Activated CD4-positive, alpha-beta T cell treated with anti-CD3 and anti-CD28 coated beads, Interleukin-2, amount 10 ng/mL, durations not matched to agents 24 days and 14 days (primary cell): ENCODE data around the gene ADAM12. TPM values are rescaled to one million over a fixed set of nuclear protein-coding genes. Genes with fewer than 3 reads are reported as not detected.

Experiments
- DNase-seq: peaks from one replicate; pipeline ENCODE4 v3.0.0; 2022
- H3K27ac Mint-ChIP-seq: one replicate; pipeline ENCODE4 v1.8.0; 2022; ENCODE audit warnings: mild to moderate bottlenecking, mixed read lengths
- H3K27me3 Mint-ChIP-seq: one replicate; pipeline ENCODE4 v1.8.0; 2022; ENCODE audit warnings: mixed read lengths
- H3K36me3 Mint-ChIP-seq: one replicate; pipeline ENCODE4 v1.8.0; 2022; ENCODE audit warnings: low read depth, mild to moderate bottlenecking, mixed read lengths
- H3K4me1 Mint-ChIP-seq: one replicate; pipeline ENCODE4 v1.8.0; 2021; ENCODE audit warnings: mixed read lengths
- H3K4me3 Mint-ChIP-seq: one replicate; pipeline ENCODE4 v1.8.0; 2022; ENCODE audit warnings: mild to moderate bottlenecking, moderate library complexity, mixed read lengths
- H3K9me3 Mint-ChIP-seq: one replicate; pipeline ENCODE4 v1.8.0; 2021; ENCODE audit warnings: mixed read lengths
- intact Hi-C: fragments of 100-400 bp; cut with micrococcal nuclease; formaldehyde crosslinking; loops from one replicate; pipeline ENCODE4 v1.15.1; 2023
- total RNA-seq: library from RNA; stranded (reverse); gene quantifications from 2 replicates; pipeline ENCODE4 v1.2.3, GENCODE V29; 2022

Gene ADAM12
- total RNA-seq, 1 donor from 2014 or later, result not detected

DNA sequence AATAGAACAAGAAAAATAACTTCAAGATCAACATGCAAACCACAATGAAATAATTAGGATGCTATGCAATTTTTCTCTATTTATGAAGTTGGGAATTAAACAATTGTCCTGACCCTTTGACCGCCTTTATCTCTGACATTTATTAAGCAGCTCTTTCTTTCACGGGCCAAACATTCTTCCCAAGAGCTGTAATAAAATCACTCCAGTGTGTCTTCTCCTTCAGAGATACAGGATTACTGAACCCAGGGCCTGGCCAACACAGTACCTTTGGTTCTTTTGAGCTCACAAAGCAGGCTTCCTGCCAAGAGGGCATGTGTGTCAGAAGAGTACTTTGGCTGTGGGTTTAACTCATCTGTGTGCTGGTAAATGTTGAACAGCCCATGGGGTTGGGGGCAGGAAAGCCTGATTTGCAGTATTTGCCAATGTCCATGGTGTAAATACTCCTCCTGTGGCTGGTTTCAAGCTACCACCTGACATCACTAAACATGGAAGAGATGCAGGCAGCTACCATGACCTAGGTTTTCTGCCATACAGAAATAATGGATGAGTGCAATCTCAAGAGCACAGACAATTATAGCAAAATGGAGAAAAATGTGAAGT is 370.2 kb downstream of the ADAM12 start:
- Mint-ChIP-seq H3K9me3 (no peaks in the 10 kb centered on the region), H3K4me3 (no peak overlapping the region), H3K27ac (no peak overlapping the region), H3K36me3 (no peaks in the 10 kb centered on the region), H3K4me1 (no peaks in the 10 kb centered on the region), H3K27me3 (no peaks in the 10 kb centered on the region)
- no peak for DNase-seq
- intact Hi-C loops, result no loop called here

DNA sequence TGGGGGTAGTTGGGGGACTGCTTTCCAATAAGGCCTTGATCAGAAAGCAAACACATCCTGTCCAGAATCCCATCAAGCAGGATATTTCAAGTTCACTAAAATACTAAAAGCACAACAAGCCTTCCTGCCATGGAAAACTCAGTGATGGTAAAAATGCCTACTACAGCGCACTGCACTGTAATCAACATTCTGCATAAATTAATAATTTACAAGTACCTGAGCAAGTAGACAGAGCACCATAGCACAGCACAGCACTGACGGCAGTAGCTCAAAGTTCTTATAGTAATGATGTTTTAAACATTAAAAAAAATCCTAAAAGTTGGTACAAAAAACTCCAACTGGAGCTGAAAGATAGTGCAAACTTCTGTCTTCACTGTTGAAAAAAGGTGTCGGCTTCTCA is 371.4 kb downstream of the ADAM12 start:
- Mint-ChIP-seq H3K27ac (no peak overlapping the region), H3K36me3 (no peaks in the 10 kb centered on the region), H3K4me3 (no peak overlapping the region), H3K9me3 (no peaks in the 10 kb centered on the region), H3K27me3 (no peaks in the 10 kb centered on the region), H3K4me1 (no peaks in the 10 kb centered on the region)
- intact Hi-C loops, result no loop called here
- no peak for DNase-seq

DNA sequence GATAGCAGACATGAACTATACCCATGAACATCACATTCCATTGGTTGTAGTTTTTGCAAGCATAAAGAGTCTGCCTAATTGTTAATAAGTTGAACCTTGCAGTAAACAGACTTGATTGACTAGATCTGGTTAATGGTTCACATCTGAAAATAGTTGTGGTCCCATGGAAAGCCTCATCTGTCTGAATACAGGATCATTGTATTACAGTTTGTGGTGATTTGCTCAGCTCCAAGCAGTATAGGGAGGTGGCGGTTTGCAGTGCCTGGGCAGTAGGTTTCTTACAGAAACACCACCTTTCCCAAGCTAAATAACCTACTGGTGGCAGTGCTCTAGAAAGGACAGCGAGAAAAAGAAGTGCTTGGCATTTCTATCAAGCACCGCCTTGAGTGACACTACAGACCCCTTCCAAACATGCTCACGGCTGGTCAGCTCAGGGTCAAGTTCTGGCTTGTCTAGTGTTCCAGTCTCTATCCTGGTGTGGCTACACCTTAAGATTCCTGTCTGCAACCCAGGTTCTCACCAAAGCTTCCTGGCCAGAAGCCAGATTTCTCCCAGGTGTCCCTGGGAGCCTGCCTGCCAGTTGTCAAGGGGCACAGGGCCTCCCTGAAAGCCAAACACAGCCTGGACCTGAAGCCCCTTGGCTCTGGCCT is 372.0 kb downstream of the ADAM12 start:
- no peak for DNase-seq
- H3K4me3 Mint-ChIP-seq, result no peak overlapping the region
- no peak overlapping the region for H3K27ac Mint-ChIP-seq
- H3K4me1 Mint-ChIP-seq, result no peaks in the 10 kb centered on the region
- no peaks in the 10 kb centered on the region for H3K36me3 Mint-ChIP-seq
- no peaks in the 10 kb centered on the region for H3K27me3 Mint-ChIP-seq
- H3K9me3 Mint-ChIP-seq, result no peaks in the 10 kb centered on the region
- intact Hi-C loops, result no loop called here

DNA sequence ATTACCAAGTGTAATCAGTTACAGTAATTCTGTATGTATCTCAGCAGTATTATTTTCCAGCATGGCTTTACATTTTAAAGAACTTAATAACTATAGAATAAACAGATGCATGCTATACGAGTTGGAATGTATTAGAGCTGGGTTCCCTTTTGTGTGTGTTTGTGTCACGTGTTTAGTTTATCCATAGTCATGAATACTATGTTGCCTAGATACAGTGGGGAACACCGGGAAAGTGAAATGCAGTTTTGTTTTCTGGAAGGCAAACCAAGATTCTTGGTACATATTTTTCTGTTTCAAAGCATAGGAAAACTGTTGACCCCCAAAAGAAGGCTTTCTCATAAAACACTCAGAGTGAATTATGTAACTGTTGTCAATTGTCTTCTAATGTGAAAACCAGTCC is 372.9 kb downstream of the ADAM12 start:
- no peak for DNase-seq
- intact Hi-C loops, result no loop called here
- H3K9me3 Mint-ChIP-seq, result no peaks in the 10 kb centered on the region
- H3K27ac Mint-ChIP-seq, result no peak overlapping the region
- no peaks in the 10 kb centered on the region for H3K4me1 Mint-ChIP-seq
- H3K4me3 Mint-ChIP-seq, result no peak overlapping the region
- no peaks in the 10 kb centered on the region for H3K36me3 Mint-ChIP-seq
- no peaks in the 10 kb centered on the region for H3K27me3 Mint-ChIP-seq

DNA sequence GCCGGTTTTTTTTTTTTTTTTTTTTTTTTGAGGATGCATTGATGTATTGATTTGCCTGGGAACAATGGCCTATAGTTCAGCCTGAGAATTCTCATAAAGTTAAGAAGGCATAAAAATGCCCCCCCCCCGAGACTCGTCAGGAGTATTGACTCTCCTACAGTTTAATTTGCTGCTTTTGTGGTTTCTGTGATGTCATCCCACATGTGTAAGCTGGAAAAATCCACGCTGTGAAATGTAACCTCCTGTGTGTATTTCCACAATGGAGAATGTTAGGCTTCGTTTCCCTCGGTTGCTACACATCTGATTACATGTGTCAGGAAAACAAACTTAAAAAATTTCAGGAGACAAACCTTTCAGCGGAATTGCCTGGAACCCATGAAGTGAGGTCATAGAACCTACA is 374.0 kb downstream of the ADAM12 start:
- Mint-ChIP-seq H3K36me3 (no peaks in the 10 kb centered on the region), H3K9me3 (no peaks in the 10 kb centered on the region), H3K4me3 (no peak overlapping the region), H3K4me1 (no peaks in the 10 kb centered on the region), H3K27ac (no peak overlapping the region), H3K27me3 (no peaks in the 10 kb centered on the region)
- no peak for DNase-seq
- intact Hi-C loops, result no loop called here

DNA sequence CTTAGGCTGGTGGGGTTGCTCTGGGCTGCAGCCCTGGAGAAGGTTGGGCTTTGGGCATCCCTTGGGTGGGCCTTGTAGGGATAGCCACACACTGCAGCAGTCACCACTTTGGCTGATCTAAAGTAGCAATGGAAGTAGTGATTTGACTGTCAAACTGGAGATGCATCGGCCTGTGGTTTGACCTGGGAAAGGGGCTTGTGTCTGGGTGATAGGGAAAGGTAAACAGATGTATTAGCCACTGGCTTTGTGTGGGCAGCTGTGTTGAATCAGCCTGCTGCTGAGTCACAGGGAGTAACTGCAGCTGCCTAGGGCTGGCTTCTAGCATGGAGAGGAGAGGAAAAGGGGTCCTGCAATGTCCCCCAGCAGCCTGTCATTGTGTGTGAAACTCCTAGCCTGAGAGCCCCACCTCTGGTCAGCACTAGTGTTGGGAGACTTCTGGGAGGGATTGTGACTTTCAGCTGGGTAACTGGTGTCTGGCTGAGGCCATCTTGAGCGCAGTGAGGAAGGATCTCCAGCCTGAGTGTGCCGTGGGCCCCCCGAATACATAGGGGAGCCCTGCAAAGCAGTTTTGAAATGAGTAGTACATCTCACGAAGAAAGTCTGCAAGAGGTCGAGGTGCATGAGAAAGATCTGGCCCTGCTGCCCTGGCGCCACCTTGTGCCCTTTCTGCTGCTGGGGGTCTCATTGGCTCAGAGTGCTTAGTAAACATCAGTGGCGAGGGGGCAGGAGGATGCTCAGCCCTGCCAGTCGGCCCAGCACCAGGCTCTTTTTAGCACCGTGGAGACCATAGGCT is 374.6 kb downstream of the ADAM12 start:
- H3K27ac Mint-ChIP-seq, result no peak overlapping the region
- DNase-seq, result no peak
- no peaks in the 10 kb centered on the region for H3K4me1 Mint-ChIP-seq
- no peak overlapping the region for H3K4me3 Mint-ChIP-seq
- no peaks in the 10 kb centered on the region for H3K27me3 Mint-ChIP-seq
- no peaks in the 10 kb centered on the region for H3K9me3 Mint-ChIP-seq
- no peaks in the 10 kb centered on the region for H3K36me3 Mint-ChIP-seq
- intact Hi-C loops, result no loop called here

DNA sequence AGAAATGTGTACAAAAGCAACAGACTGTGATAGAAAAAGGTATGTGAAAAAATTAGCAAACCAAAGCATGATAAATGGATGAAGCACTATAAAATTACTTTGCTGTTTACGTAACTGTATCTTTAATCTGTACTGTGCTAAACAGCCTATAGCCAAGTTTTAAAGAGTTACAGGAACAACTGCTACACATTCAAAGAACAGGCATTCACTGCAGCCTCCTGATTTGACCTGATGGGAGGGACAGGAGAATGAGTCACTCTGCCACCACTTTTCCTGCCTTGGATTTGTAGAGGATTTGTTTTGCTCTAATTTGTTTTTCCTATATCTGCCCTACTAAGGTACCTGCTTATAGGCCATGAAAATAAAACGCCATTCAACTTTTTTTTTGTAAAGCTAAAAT is 375.8 kb downstream of the ADAM12 start:
- no peaks in the 10 kb centered on the region for H3K36me3 Mint-ChIP-seq
- H3K4me1 Mint-ChIP-seq, result no peaks in the 10 kb centered on the region
- no peaks in the 10 kb centered on the region for H3K27me3 Mint-ChIP-seq
- no peak for DNase-seq
- H3K27ac Mint-ChIP-seq, result no peak overlapping the region
- intact Hi-C loops, result no loop called here
- H3K4me3 Mint-ChIP-seq, result no peak overlapping the region
- H3K9me3 Mint-ChIP-seq, result no peaks in the 10 kb centered on the region

DNA sequence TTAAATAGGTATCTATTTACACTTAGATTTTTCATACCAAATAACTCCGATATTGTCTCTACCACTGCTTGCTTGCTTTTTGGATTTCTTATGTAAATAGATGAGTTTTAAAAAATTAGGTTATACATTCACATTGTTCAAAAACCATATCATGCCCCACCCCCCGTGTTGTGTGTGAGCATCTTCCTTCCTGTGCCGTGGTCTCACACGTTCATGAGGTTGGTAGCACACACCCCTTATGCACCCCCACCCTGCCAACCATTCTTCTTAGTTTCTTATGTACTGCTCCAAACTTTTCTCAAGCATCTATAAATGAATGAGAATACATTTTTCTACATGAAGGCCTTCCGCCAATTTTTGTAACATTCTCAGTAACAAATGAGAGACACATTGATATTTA is 376.3 kb downstream of the ADAM12 start:
- intact Hi-C loops, result no loop called here
- Mint-ChIP-seq H3K4me3 (no peak overlapping the region), H3K27ac (no peak overlapping the region), H3K36me3 (no peaks in the 10 kb centered on the region), H3K9me3 (no peaks in the 10 kb centered on the region), H3K27me3 (no peaks in the 10 kb centered on the region), H3K4me1 (no peaks in the 10 kb centered on the region)
- no peak for DNase-seq

DNA sequence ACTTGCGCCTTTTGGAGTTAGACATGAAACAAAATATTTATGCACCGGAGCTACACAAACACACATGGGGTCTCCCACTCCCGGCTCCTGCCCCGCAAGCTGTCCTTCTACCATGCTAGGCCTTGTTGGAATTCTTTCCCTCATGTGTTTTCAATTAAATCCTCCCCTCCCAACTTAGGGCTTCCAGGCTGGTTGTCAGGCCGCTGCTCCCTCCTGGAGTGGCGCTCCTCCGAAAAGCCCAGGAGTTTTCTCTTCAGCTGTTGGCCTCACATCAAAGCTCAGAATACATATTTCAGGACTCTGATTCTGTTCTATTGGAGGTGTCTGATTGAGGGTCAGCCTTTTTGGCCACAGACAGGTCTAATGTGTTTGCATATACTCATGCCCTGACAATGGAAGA is 378.6 kb downstream of the ADAM12 start:
- intact Hi-C loops, result no loop called here
- Mint-ChIP-seq H3K36me3 (no peaks in the 10 kb centered on the region), H3K27ac (no peak overlapping the region), H3K4me1 (no peaks in the 10 kb centered on the region), H3K27me3 (no peaks in the 10 kb centered on the region), H3K4me3 (no peak overlapping the region), H3K9me3 (no peaks in the 10 kb centered on the region)
- DNase-seq, result no peak

DNA sequence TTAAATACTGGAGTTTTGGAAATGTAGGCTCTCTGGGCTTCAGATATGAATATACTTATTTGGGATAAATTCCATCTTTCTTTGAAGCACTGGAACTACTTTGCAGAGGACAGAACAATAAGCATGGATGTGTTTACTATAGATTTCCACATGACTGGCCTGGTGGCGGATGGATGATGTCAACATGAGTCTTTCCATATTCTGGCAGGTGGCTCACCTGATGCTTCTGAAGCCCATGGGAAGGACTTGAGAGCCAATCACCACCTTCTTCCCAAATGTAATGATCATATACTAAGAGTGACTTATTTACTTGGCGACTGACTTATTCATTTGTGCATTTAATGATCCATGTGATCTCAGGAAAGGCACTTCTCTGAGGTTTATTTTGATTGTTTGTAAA is 381.4 kb downstream of the ADAM12 start:
- Mint-ChIP-seq H3K36me3 (no peaks in the 10 kb centered on the region), H3K27ac (no peak overlapping the region), H3K4me3 (no peak overlapping the region), H3K9me3 (no peaks in the 10 kb centered on the region), H3K4me1 (no peaks in the 10 kb centered on the region), H3K27me3 (no peaks in the 10 kb centered on the region)
- DNase-seq, result no peak
- intact Hi-C loops, result no loop called here

DNA sequence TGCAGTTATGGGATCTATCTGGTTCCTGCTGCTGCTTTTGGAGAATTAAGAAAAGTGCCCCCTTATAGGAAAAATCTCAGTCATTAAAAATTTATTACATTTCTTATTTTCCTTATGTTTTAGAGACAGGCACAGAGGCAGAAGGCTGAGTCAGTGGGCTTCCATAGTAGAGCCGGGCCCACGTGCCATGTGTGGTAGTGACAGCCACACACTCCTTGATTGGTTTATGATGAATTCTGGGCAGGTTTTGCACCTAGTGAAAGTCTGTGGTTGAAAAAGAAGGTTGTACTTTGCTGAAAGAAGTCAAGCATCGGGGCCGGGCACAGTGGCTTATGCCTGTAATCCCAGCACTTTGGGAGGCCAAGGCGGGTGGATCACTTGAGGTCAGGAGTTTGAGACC is 382.0 kb downstream of the ADAM12 start:
- intact Hi-C loops, result no loop called here
- no peaks in the 10 kb centered on the region for H3K27me3 Mint-ChIP-seq
- H3K36me3 Mint-ChIP-seq, result no peaks in the 10 kb centered on the region
- H3K4me1 Mint-ChIP-seq, result no peaks in the 10 kb centered on the region
- H3K9me3 Mint-ChIP-seq, result no peaks in the 10 kb centered on the region
- no peak overlapping the region for H3K27ac Mint-ChIP-seq
- no peak for DNase-seq
- H3K4me3 Mint-ChIP-seq, result no peak overlapping the region

DNA sequence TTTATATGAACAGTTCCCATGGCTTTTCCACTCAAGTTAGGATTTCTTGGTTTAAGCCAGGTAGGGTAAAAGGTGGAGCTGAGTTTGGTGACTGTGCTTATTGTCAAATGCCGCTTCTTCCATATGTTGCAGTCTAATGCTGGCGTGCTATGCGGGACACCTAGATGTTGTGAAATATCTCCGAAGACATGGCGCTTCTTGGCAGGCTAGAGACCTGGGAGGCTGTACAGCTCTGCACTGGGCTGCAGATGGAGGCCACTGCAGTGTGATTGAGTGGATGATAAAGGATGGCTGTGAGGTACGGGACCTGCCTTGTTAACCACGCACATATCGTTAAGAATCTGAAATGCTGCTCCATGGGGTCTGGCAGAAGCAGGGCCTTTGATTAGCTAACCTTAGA is 383.5 kb downstream of the ADAM12 start:
- no peak overlapping the region for H3K4me3 Mint-ChIP-seq
- DNase-seq, result no peak
- intact Hi-C loops, result no loop called here
- H3K9me3 Mint-ChIP-seq, result no peaks in the 10 kb centered on the region
- H3K27ac Mint-ChIP-seq, result no peak overlapping the region
- no peaks in the 10 kb centered on the region for H3K27me3 Mint-ChIP-seq
- no peaks in the 10 kb centered on the region for H3K4me1 Mint-ChIP-seq
- no peaks in the 10 kb centered on the region for H3K36me3 Mint-ChIP-seq

DNA sequence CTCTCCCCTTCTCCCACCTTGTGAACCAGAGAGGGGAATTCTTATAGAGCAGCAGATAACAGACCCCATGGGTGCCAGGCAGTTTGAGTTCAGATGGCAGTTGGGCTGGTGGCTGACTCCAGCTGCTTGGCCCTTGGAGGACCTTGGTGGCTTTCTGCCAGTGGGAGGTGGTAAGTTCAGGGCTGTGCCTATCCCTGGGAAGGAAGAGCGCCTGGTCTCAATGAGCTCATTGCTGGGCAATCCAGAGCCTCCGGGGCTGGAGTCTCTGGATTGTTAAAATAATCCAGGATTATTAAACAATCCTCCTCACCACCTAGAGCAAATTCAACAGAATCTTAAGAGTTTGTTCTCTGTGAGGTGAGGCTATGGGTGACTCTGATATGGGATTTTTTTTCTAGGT is 386.7 kb downstream of the ADAM12 start:
- Mint-ChIP-seq H3K27ac (no peak overlapping the region), H3K4me3 (no peak overlapping the region), H3K9me3 (no peaks in the 10 kb centered on the region), H3K36me3 (no peaks in the 10 kb centered on the region), H3K4me1 (no peaks in the 10 kb centered on the region), H3K27me3 (peaks cover 1% of the 10 kb centered on the region)
- intact Hi-C loops, result no loop called here
- DNase-seq, result no peak

DNA sequence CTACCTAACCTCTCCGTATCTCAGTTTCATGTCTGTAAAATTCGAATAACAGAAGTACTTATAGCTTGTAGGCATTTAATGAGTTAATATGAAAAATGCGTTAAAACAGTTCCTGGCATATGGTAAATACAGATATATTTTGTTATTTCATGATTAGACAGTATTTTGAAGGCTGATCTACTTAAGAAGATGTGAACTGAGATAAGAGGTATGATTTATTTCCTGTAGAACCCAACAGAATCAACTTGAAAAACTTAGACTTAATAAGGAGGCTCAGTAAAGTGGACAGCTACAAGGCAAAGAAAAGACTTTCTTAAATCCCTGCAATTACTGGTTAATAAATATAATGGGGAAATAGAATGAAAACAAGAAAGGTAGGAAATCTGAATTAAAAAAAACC is 388.6 kb downstream of the ADAM12 start:
- Mint-ChIP-seq H3K9me3 (no peaks in the 10 kb centered on the region), H3K27ac (no peak overlapping the region), H3K36me3 (no peaks in the 10 kb centered on the region), H3K27me3 (peaks cover 1% of the 10 kb centered on the region), H3K4me1 (no peaks in the 10 kb centered on the region), H3K4me3 (no peak overlapping the region)
- DNase-seq, result no peak
- intact Hi-C loops, result no loop called here
